Type B pancreatic cell (in vitro differentiated cells): ENCODE measurements around the gene HSPD1. TPM values are rescaled to one million over a fixed set of nuclear protein-coding genes. Genes with fewer than 3 reads are reported as not detected.
A peak's percentile ranks its signal among the peaks of the same experiment; 100 is the strongest.

Experiments
- DNase-seq: peaks from one replicate; pipeline ENCODE4 v3.0.0; 2021; ENCODE audit warnings: mixed read lengths; ENCODE audit not compliant: unreplicated experiment; ENCODE audit errors: extremely low spot score
- H3K27ac Mint-ChIP-seq: 2 replicates; pipeline ENCODE4 v1.8.0; 2021; ENCODE audit warnings: mild to moderate bottlenecking, mixed read lengths
- H3K27me3 Mint-ChIP-seq: 2 replicates; pipeline ENCODE4 v1.8.0; 2021; ENCODE audit warnings: mixed read lengths
- H3K36me3 Mint-ChIP-seq: 2 replicates; pipeline ENCODE4 v1.8.0; 2021; ENCODE audit warnings: mixed read lengths
- H3K4me1 Mint-ChIP-seq: one replicate; pipeline ENCODE4 v1.8.0; 2021; ENCODE audit warnings: mixed read lengths; ENCODE audit not compliant: unreplicated experiment
- H3K4me3 Mint-ChIP-seq: 2 replicates; pipeline ENCODE4 v1.8.0; 2021; ENCODE audit warnings: mild to moderate bottlenecking, mixed read lengths
- H3K9me3 Mint-ChIP-seq: 2 replicates; pipeline ENCODE4 v1.8.0; 2021; ENCODE audit warnings: mixed read lengths
- total RNA-seq: library from RNA; stranded (reverse); gene quantifications from 2 replicates; pipeline ENCODE4 v1.2.1, GENCODE V29; 2021; ENCODE audit warnings: low replicate concordance
- TF ChIP-seq, protein P1 (sequence below): fragments of 200-600 bp; sonication (generic); conservative IDR thresholded peaks from 2 replicates; pipeline ENCODE4 v1.5.0; 2021; ENCODE audit warnings: antibody characterized with exemption, mild to moderate bottlenecking

Gene HSPD1
- total RNA-seq, 1 donor from 2014 or later = 473 TPM

DNA sequence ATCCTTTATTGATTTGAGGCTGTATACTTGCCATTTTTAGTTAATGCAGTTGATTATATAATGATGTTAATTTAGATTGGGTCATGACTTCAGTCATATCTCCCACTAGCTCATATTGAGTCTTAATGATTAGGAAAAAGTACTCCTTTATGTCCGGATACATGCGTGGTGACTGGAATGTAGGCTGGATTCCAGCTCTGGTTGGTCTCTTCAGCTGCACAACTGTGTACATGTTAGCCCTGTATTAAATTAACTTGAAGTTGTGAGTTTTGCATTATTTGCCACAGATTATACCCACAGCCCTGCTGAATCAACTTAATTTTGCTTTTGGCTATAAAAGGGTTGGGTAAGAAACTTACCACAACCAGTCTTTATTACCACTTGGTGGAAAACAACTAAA lies 38.8 kb upstream of the HSPD1 start:
- TF ChIP-seq, protein P1, sequence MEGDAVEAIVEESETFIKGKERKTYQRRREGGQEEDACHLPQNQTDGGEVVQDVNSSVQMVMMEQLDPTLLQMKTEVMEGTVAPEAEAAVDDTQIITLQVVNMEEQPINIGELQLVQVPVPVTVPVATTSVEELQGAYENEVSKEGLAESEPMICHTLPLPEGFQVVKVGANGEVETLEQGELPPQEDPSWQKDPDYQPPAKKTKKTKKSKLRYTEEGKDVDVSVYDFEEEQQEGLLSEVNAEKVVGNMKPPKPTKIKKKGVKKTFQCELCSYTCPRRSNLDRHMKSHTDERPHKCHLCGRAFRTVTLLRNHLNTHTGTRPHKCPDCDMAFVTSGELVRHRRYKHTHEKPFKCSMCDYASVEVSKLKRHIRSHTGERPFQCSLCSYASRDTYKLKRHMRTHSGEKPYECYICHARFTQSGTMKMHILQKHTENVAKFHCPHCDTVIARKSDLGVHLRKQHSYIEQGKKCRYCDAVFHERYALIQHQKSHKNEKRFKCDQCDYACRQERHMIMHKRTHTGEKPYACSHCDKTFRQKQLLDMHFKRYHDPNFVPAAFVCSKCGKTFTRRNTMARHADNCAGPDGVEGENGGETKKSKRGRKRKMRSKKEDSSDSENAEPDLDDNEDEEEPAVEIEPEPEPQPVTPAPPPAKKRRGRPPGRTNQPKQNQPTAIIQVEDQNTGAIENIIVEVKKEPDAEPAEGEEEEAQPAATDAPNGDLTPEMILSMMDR = no peak
- Mint-ChIP-seq H3K36me3 (peaks cover 47% of the 10 kb centered on the region), H3K27ac (no peak overlapping the region), H3K4me3 (no peak overlapping the region), H3K9me3 (no peaks in the 10 kb centered on the region), H3K4me1 (no peaks in the 10 kb centered on the region), H3K27me3 (no peaks in the 10 kb centered on the region)
- no peak for DNase-seq

DNA sequence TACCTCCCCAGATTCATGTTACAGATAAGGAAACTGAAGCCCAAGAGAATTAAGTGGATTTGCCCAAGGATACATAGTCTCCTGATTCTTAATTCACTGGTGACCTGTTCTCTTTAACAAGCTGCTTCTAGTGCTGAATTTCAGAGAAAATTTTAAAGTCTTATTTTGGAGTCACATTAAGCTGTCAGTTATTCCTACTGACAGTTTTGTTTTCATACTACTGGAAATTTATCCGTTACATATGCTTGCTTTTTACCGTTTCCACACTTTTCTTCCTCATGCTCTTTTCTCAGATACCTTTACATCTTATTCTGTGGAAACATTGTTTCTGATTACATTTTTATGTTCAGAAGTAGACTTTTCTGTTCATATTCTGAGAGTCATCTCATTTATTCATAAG lies 17.5 kb upstream of the HSPD1 start:
- Mint-ChIP-seq H3K27me3 (no peaks in the 10 kb centered on the region), H3K36me3 (peaks cover 19% of the 10 kb centered on the region), H3K27ac (peak overlapping the region; percentile 84), H3K9me3 (peaks cover 10% of the 10 kb centered on the region), H3K4me1 (peaks cover 18% of the 10 kb centered on the region), H3K4me3 (peak overlapping the region; percentile 97)
- TF ChIP-seq, protein P1 = no peak
- DNase-seq = no peak

DNA sequence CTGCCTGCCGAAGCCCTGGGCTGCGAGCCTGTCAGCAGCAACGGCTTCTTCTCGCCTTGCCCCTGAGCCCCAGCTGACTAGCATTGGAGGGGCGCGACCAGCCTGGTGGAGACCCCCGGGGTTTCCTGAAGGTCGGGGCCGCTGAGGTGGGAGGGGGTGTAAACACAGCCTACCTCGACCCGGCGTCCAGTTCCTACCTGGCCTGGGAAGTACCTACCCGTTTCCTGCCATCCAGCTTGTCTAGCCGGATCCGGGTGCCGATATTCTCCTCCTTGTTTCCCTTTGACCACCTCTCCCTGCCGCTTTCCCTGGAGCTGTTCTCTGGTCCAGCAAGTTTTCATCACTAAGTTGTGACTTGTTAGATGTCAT lies 16.7 kb upstream of the HSPD1 start:
- peak overlapping the region; percentile 84 for H3K27ac Mint-ChIP-seq
- peaks cover 10% of the 10 kb centered on the region for H3K9me3 Mint-ChIP-seq
- peaks cover 15% of the 10 kb centered on the region for H3K36me3 Mint-ChIP-seq
- DNase-seq = no peak
- TF ChIP-seq, protein P1 = no peak
- peak overlapping the region; percentile 97 for H3K4me3 Mint-ChIP-seq
- H3K27me3 Mint-ChIP-seq = no peaks in the 10 kb centered on the region
- H3K4me1 Mint-ChIP-seq = peaks cover 18% of the 10 kb centered on the region

DNA sequence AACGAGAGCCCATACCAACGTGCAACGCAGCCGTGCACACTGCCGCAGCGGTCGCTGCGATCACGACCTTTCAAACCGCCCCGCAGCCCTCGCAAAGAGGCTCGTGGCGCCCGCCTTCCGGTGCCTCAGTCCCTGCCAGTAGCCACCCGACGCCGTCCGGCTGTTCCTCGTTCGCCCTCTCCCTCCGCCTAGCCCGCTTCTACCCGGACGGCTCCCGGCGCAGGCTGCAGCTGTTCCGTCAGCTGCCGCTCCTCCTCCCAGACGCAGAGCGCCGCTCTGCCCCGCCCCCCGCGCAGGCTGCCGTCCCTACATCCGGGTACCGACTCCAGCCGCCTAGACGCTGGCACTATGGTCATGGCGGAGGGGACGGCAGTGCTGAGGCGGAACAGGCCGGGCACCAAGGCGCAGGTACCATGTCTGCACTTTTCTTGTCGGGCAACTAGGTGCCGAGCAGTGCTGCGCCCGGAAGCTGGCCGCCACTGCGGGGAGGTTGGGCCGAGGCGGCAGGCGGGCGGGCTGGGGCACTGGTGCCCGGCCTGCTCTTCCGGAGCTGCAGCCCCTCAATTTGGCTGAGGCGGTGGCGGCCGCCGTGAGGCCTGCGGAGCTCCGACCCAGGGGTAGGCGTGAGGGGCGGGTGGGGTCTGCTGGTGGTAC lies 16.2 kb upstream of the HSPD1 start, which contains the start of gene MOB4:
MOB4 (plus strand) TSS at position 328 of the 654 bp plus-strand sequence; CDS start at position 349, 21 bp downstream.
- peak within 1 kb of the TSS; percentile 84 for H3K27ac Mint-ChIP-seq
- TF ChIP-seq, protein P1 = no peak
- peaks cover 6% of the 10 kb centered on the region for H3K9me3 Mint-ChIP-seq
- DNase-seq = peak; percentile 97
- peak within 1 kb of the TSS; percentile 97 for H3K4me3 Mint-ChIP-seq
- no peaks in the 10 kb centered on the region for H3K27me3 Mint-ChIP-seq
- peaks cover 11% of the 10 kb centered on the region for H3K36me3 Mint-ChIP-seq
- peaks cover 18% of the 10 kb centered on the region for H3K4me1 Mint-ChIP-seq

DNA sequence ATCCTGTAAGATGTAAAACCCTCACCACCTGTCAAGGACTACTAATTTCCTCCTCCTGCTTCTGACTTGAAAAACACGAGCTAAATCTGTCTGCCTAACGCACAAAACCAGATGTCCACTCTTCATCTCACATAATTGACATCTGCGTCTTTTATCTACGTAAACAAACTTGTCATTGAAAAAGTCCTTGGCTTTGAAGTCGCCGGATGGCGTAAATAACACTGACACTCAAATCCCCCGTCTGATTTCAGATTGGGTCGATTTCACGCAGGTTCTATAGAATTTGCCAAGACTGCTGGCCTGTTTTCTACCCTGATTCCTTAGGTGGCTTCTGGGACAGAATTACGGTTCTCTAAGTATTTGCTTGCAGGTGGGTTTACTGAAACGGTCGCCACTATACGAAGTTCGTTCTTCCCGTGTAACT lies 15.7 kb upstream of the HSPD1 start:
- TF ChIP-seq, protein P1 = no peak
- Mint-ChIP-seq H3K4me3 (peak overlapping the region; percentile 97), H3K36me3 (peaks cover 6% of the 10 kb centered on the region), H3K4me1 (peaks cover 18% of the 10 kb centered on the region), H3K27ac (peak overlapping the region; percentile 84), H3K9me3 (peaks cover 1% of the 10 kb centered on the region), H3K27me3 (no peaks in the 10 kb centered on the region)
- no peak for DNase-seq
